ENCODE measurements around the gene CSNK1G1. TPM values are rescaled to one million over a fixed set of nuclear protein-coding genes. Genes with fewer than 3 reads are reported as not detected.

CSNK1G1 gene
- total and polyA plus RNA-seq, 2 of the 4 experiments (the other 2 are of a cell fraction) = 7.4 to 29.4 TPM

GRCh38 chr15:64287953-64288352, 68.0 kb downstream of the CSNK1G1 start:
- Histone ChIP-seq H3K9me1 (ENCODE audit: insufficient read depth, low read length) (0 out of 2 replicates have a peak, but pooled peaks cover 5% of the 10 kb centered on the region), H2AFZ (replicated peaks; ENCODE audit: low read length, poor library complexity) (no peak overlapping the region), H4K8ac (ENCODE audit: low read depth in 2 of 2, low read length in 2 of 2) (no peak overlapping the region), H4K20me1 (ENCODE audit: insufficient read depth, low read length) (peaks cover 15% of the 10 kb centered on the region; the same call in 1 of the 2 replicates), H3K56ac (ENCODE audit: extremely low read depth, insufficient read depth, low read length) (no peak overlapping the region), H3K14ac (replicated peaks; ENCODE audit: low read depth, low read length) (no peak overlapping the region), H3K4ac (ENCODE audit: low read depth, low read length) (no peak overlapping the region), H2BK15ac (ENCODE audit: low read depth, low read length) (no peak overlapping the region), H4K91ac (ENCODE audit: insufficient read depth, low read depth, low read length) (no peak overlapping the region), H2AK9ac (replicated peaks; ENCODE audit: low read depth, low read length, poor library complexity) (no peak overlapping the region), H3K4me1 (ENCODE audit: control insufficient read depth, insufficient read depth, low read length) (peaks cover 6% of the 10 kb centered on the region), H4K5ac (ENCODE audit: low read depth, low read length) (no peak overlapping the region), H2AK5ac (ENCODE audit: low read depth, low read length) (no peak overlapping the region), H3K9ac (ENCODE audit: low read depth, low read length) (no peak overlapping the region), H3K79me1 (ENCODE audit: low read depth in 1 of 2, low read length in 2 of 2) (peaks cover 19 to 43% of the 10 kb centered on the region in 2 experiments), H2BK120ac (ENCODE audit: low read depth, low read length) (no peak overlapping the region), H3K4me3 (ENCODE audit: insufficient read depth, low read depth, low read length) (no peak overlapping the region), H3K9me3 (ENCODE audit: control insufficient read depth, insufficient read depth, low read length) (no peaks in the 10 kb centered on the region), H3K4me2 (ENCODE audit: low read depth, low read length) (no peak overlapping the region), H3K23ac (ENCODE audit: low read depth, low read length) (no peak overlapping the region), H3K18ac (ENCODE audit: low read depth, low read length) (no peak overlapping the region), H2BK5ac (ENCODE audit: low read depth, low read length, poor library complexity, severe bottlenecking) (no peak overlapping the region), H3K36me3 (ENCODE audit: control insufficient read depth, insufficient read depth, low read length) (no peaks in the 10 kb centered on the region), H3K27ac (ENCODE audit: insufficient read depth, low read length) (no peak overlapping the region), H2BK20ac (ENCODE audit: low read depth, low read length) (no peak overlapping the region), H3K27me3 (ENCODE audit: control insufficient read depth, insufficient read depth, low read length) (no peaks in the 10 kb centered on the region)
- DNase-seq = no peak
- dilution Hi-C loops (cut with HindIII; ENCODE audit: low sequenced_read_pairs, unreplicated experiment) = no loop called here
- BruUV-seq (replicated peaks) = no TSS peak
- ATAC-seq (ENCODE audit: low read depth) = no peak
- ChIA-PET CTCF (interaction anchor here (0.6 kb wide), 1 partner anchor 113 kb away, joined by 4 read pairs; no protein-coding TSS in a partner anchor), POLR2A (ENCODE audit: unreplicated experiment) (no interaction called here)
- in situ Hi-C loops (cut with MboI; ENCODE audit: low sequenced_read_pairs) = no loop called here
- intact Hi-C loops (cut with micrococcal nuclease) = loop anchor here (10.0 kb wide), 1 partner anchor 57 kb away; no protein-coding TSS in a partner anchor
- no peak for TF ChIP-seq RAD21 (IDR thresholded peaks at IDR 0.05; ENCODE audit: low read length)
- no peak for TF ChIP-seq ELK1 (IDR thresholded peaks at IDR 0.05; ENCODE audit: borderline replicate concordance, low read depth, low read length)
- no peak for TF ChIP-seq FOS (IDR thresholded peaks at IDR 0.05; ENCODE audit: low read depth, low read length)
- TF ChIP-seq CTCF (conservative IDR thresholded peaks at IDR 0.05; ENCODE audit: low read depth, low read length) = no peak
- no peak for TF ChIP-seq NFE2L2 (IDR thresholded peaks at IDR 0.05; ENCODE audit: low read depth, low read length)
- TF ChIP-seq MAFK (IDR thresholded peaks at IDR 0.05; ENCODE audit: low read depth, low read length) = peak; percentile 70
- WGBS, 2 experiments (ENCODE audit: extremely low coverage in 2 of 2, insufficient read length in 1 of 2) = no CpG with 5 or more reads among the region's 1 CpG
